ENCODE results near the gene OR1I1. TPM values are rescaled to one million over a fixed set of nuclear protein-coding genes. Genes with fewer than 3 reads are reported as not detected.
"Not testable (repeated sequence)": the region's sequence is repeated elsewhere in the genome, so short reads cannot be mapped to it uniquely, and the experiment has no call there.

The OR1I1 gene
- total and polyA plus RNA-seq, 12 donors: not detected

DNA sequence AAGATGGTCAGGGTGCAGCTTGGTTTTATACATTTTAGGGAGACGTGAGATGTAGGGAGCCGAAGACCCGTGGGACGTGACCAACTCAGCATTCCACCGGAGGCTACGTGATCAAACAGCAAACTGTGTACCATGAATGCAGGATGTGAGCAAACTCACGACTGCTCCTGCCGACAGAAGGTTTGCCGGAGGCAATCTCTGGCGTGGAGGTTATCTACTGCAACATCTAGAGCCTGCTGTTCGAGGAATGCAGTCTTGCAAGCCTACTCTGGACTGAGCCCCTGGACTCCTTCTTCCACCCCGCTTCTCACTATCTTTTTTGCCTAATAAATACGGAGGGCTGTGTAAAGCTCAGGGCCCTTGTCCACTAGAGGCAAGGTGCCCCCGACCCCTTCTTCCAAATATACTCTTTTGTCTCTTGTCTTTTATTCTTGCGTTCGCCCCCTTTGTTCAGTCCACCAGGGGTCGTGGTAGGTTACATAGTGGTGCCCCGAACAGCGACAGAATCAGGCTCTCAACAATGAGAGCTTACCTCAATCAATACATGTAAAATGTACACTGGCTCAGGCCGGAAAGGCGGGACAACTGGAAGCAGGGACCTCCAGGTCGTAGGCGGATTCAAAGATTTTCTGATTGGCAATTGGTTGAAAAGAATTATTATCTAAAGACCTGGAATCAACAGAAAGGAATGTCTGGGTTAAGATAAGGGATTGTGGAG, 8.9 kb upstream of the OR1I1 start:
- Histone ChIP-seq H3K27me3 (peaks cover 4% of the 10 kb centered on the region), H3K27ac (no peak overlapping the region), H3K4me1 (replicated peaks in 1 of 2) (no peaks in the 10 kb centered on the region), H3K36me3 (replicated peaks in 1 of 2) (no peaks in the 10 kb centered on the region), H3K4me3 (no peak overlapping the region), H3K9me3 (replicated peaks in 1 of 3) (no peaks in the 10 kb centered on the region)
- intact Hi-C loops (cut with DNase I): no loop called here
- no peak for TF ChIP-seq POLR2A (IDR thresholded peaks at IDR 0.05)
- TF ChIP-seq, protein P1, sequence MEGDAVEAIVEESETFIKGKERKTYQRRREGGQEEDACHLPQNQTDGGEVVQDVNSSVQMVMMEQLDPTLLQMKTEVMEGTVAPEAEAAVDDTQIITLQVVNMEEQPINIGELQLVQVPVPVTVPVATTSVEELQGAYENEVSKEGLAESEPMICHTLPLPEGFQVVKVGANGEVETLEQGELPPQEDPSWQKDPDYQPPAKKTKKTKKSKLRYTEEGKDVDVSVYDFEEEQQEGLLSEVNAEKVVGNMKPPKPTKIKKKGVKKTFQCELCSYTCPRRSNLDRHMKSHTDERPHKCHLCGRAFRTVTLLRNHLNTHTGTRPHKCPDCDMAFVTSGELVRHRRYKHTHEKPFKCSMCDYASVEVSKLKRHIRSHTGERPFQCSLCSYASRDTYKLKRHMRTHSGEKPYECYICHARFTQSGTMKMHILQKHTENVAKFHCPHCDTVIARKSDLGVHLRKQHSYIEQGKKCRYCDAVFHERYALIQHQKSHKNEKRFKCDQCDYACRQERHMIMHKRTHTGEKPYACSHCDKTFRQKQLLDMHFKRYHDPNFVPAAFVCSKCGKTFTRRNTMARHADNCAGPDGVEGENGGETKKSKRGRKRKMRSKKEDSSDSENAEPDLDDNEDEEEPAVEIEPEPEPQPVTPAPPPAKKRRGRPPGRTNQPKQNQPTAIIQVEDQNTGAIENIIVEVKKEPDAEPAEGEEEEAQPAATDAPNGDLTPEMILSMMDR (IDR thresholded peaks at IDR 0.05): no peak
- no peak for DNase-seq
- WGBS, 4 donors: 74 to 80% (median 78%) methylated on average over 22 to 23 of the region's 23 CpGs

DNA sequence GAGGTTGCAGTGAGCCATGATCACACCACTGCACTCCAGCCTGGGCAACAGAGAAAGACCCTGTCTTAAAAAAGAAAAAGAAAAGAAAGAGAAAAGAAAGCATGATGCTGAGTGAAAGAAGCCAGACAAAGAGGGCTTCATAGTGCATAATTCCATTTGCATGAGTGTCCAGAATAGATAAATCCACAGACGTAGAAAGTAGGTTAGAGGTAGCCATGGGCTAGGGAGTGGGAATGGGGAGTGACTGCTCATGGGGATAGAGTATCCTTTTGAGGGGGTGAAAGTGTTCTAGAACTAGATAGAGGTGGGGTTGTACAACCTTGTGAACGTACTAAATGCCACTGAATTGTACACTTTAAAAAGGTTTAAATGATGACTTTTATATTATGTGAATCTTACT, 7.6 kb upstream of the OR1I1 start:
- no peak overlapping the region for H3K4me3 ChIP-seq
- intact Hi-C loops (cut with DNase I): no loop called here
- H3K27ac ChIP-seq: no peak overlapping the region
- no peaks in the 10 kb centered on the region for H3K4me1 ChIP-seq (replicated peaks in 1 of 2)
- WGBS, 4 donors: 51 to 61% (median 54%) methylated on average over 2 of the region's 2 CpGs
- H3K27me3 ChIP-seq: peaks cover 6% of the 10 kb centered on the region
- H3K36me3 ChIP-seq (replicated peaks in 1 of 2): no peaks in the 10 kb centered on the region
- TF ChIP-seq, protein P1 (IDR thresholded peaks at IDR 0.05): no peak
- TF ChIP-seq POLR2A (IDR thresholded peaks at IDR 0.05): no peak
- no peak for DNase-seq
- H3K9me3 ChIP-seq (replicated peaks in 1 of 3): no peaks in the 10 kb centered on the region

DNA sequence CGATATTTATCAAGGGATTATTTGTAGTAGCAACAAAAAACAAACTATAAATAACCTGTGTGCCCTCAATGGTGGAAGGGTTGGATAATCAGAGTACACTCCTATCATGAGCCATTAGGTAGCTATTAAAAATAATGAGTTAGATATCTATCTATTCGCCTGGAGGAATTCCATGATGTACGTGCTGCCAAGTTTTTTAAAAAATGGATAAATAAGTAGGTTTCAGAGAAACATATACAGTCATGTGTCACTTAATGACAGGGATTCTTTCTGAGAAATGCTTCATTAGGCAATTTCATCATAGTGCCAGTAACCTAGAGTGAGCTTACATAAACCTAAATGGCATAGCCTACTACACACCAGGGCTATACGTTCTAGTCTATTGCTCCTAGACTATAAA, 6.2 kb upstream of the OR1I1 start:
- Histone ChIP-seq H3K27me3 (peaks cover 11% of the 10 kb centered on the region), H3K9me3 (replicated peaks in 1 of 3) (no peaks in the 10 kb centered on the region), H3K4me1 (replicated peaks in 1 of 2) (no peaks in the 10 kb centered on the region), H3K4me3 (no peak overlapping the region), H3K27ac (no peak overlapping the region), H3K36me3 (replicated peaks in 1 of 2) (no peaks in the 10 kb centered on the region)
- DNase-seq: no peak
- TF ChIP-seq, protein P1 (IDR thresholded peaks at IDR 0.05): no peak
- no peak for TF ChIP-seq POLR2A (IDR thresholded peaks at IDR 0.05)
- intact Hi-C loops (cut with DNase I): no loop called here
- WGBS, 4 donors: 70 to 82% (median 72%) methylated on average over 4 of the region's 4 CpGs

DNA sequence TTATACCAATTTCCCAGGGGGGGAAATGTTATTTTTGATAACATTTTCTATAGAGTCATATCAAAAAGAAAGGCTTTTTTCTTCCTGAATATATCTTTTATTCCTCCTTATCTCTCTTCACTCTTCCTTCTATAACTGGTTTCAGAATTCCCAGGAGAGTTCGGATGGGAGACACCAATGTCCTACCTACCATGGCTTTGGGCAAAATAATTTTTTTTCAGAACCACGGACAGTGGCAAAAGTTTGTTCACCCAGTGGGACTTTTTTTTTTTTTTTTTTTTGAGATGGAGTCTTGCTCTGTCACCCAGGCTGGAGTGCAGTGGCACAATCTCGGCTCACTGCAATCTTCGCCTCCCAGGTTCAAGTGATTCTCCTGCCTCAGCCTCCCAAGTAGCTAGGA, 2.0 kb upstream of the OR1I1 start:
- H3K9me3 ChIP-seq (replicated peaks in 1 of 3); H3K27ac ChIP-seq; intact Hi-C loops (cut with DNase I); DNase-seq; H3K4me1 ChIP-seq (replicated peaks in 1 of 2); H3K4me3 ChIP-seq; H3K36me3 ChIP-seq (replicated peaks in 1 of 2): not testable (repeated sequence)
- peaks cover 17% of the 10 kb centered on the region for H3K27me3 ChIP-seq
- 56 to 63% (median 60%) methylated on average over 4 of the region's 4 CpGs for WGBS, 4 donors

DNA sequence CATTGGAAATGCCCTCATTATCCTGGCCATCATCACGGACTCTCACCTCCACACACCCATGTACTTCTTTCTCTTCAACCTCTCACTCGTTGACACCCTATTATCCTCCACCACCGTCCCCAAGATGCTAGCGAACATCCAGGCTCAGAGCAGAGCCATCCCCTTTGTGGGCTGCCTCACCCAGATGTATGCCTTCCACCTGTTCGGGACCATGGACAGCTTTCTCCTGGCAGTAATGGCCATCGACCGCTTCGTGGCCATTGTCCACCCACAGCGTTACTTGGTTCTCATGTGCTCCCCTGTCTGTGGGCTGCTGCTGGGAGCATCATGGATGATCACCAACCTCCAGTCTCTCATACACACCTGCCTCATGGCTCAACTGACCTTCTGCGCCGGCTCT, 5.2 kb downstream of the OR1I1 start:
- Histone ChIP-seq H3K36me3 (replicated peaks in 1 of 2) (no peaks in the 10 kb centered on the region), H3K4me1 (replicated peaks in 1 of 2) (peaks cover 2% of the 10 kb centered on the region in 2 donors), H3K9me3 (replicated peaks in 1 of 3) (no peaks in the 10 kb centered on the region), H3K27me3 (no peaks in the 10 kb centered on the region), H3K27ac (no peak overlapping the region), H3K4me3 (no peak overlapping the region)
- DNase-seq: no peak
- TF ChIP-seq, protein P1 (IDR thresholded peaks at IDR 0.05): no peak
- no peak for TF ChIP-seq POLR2A (IDR thresholded peaks at IDR 0.05)
- WGBS, 4 donors: 70 to 76% (median 73%) methylated on average over 11 of the region's 11 CpGs
- intact Hi-C loops (cut with DNase I): no loop called here

Data from adrenal gland (tissue), 12 donors.